NCI-H524 treated with DMSO at 0.1 percent for 48 hours (cell line): ENCODE measurements around the gene EIF4E2.
"Not testable (repeated sequence)": the region's sequence is repeated elsewhere in the genome, so short reads cannot be mapped to it uniquely, and the experiment has no call there.

ENCODE experiments used
- DNase-seq: peaks from one replicate; lab custom pipeline; 2025; lab: John Stamatoyannopoulos, UW

The EIF4E2 gene

GRCh38 chr2:232522623-232523401 lies 27.7 kb upstream of the EIF4E2 start:
- no peak for DNase-seq

GRCh38 chr2:232523402-232523681 lies 27.1 kb upstream of the EIF4E2 start:
- DNase-seq = no peak

GRCh38 chr2:232523682-232524597 lies 26.5 kb upstream of the EIF4E2 start:
- DNase-seq = no peak

GRCh38 chr2:232524771-232525170 lies 25.7 kb upstream of the EIF4E2 start:
- DNase-seq = no peak

- no peak for DNase-seq
Measured at GRCh38 chr2:232525199-232525598, 25.3 kb upstream of the EIF4E2 start.

GRCh38 chr2:232525791-232526371 lies 24.6 kb upstream of the EIF4E2 start, which contains the start of gene CHRND:
TSS of gene CHRND (plus strand) at chr2:232526160. CDS start at chr2:232526216, 56 bp downstream.
- DNase-seq = peak; percentile 64

GRCh38 chr2:232526372-232526941 lies 24.0 kb upstream of the EIF4E2 start:
- DNase-seq = no peak

- DNase-seq = no peak
Measured at GRCh38 chr2:232527905-232528470, 22.5 kb upstream of the EIF4E2 start.

- no peak for DNase-seq
Measured at GRCh38 chr2:232528746-232529460, 21.6 kb upstream of the EIF4E2 start.

GRCh38 chr2:232529806-232530547 lies 20.5 kb upstream of the EIF4E2 start:
- no peak for DNase-seq

GRCh38 chr2:232530626-232531260 lies 19.7 kb upstream of the EIF4E2 start:
- DNase-seq = no peak

- DNase-seq = no peak
Measured at GRCh38 chr2:232532419-232532818, 18.1 kb upstream of the EIF4E2 start.

GRCh38 chr2:232532821-232533220 lies 17.7 kb upstream of the EIF4E2 start:
- not testable (repeated sequence) for DNase-seq

- no peak for DNase-seq
Measured at GRCh38 chr2:232533944-232534710, 16.4 kb upstream of the EIF4E2 start.

GRCh38 chr2:232534940-232535651 lies 15.4 kb upstream of the EIF4E2 start:
- no peak for DNase-seq

GRCh38 chr2:232535761-232536530 lies 14.5 kb upstream of the EIF4E2 start:
- DNase-seq = no peak

GRCh38 chr2:232537079-232537478 lies 13.4 kb upstream of the EIF4E2 start:
- DNase-seq = no peak

GRCh38 chr2:232537499-232537898 lies 13.0 kb upstream of the EIF4E2 start:
- DNase-seq = no peak
